Mucosa of rectum (tissue), 2 donors: Measurements from ENCODE around the gene STRN.
"Not testable (repeated sequence)": the region's sequence is repeated elsewhere in the genome, so short reads cannot be mapped to it uniquely, and the experiment has no call there.

Experiments
- H3K27ac ChIP-seq, 2 donors: one replicate each; pipeline ENCODE4 v1.7.0; 2013; ENCODE audit warnings: inconsistent platforms in 2 of 2, low read depth in 2 of 2, low read length in 2 of 2
- H3K27me3 ChIP-seq, 2 donors: one replicate each; pipeline ENCODE4 v1.7.0; 2013; ENCODE audit warnings: low read length in 2 of 2; ENCODE audit not compliant: control insufficient read depth in 2 of 2, insufficient read depth in 2 of 2
- H3K36me3 ChIP-seq, 2 donors: one replicate each; pipeline ENCODE4 v1.7.0; 2013; ENCODE audit warnings: low read length in 2 of 2; ENCODE audit not compliant: control insufficient read depth in 2 of 2, insufficient read depth in 2 of 2
- H3K4me1 ChIP-seq, 2 donors: one replicate each; pipeline ENCODE4 v1.7.0; 2013; ENCODE audit warnings: low read length in 2 of 2, mild to moderate bottlenecking in 1 of 2; ENCODE audit not compliant: control insufficient read depth in 2 of 2, insufficient read depth in 2 of 2
- H3K4me3 ChIP-seq, 2 donors: one replicate each; pipeline ENCODE4 v1.7.0; 2013; ENCODE audit warnings: low read length in 2 of 2
- H3K9ac ChIP-seq, 2 donors: one replicate each; pipeline ENCODE4 v1.7.0; 2013; ENCODE audit warnings: low read length in 2 of 2, low read depth in 1 of 2, mild to moderate bottlenecking in 1 of 2
- H3K9me3 ChIP-seq, 2 donors: one replicate each; pipeline ENCODE4 v1.7.0; 2013; ENCODE audit warnings: low read length in 2 of 2; ENCODE audit not compliant: control insufficient read depth in 2 of 2
- donor health status: healthy.
- donor health status: Normal muscosa, but diverticular disease.

STRN gene

DNA sequence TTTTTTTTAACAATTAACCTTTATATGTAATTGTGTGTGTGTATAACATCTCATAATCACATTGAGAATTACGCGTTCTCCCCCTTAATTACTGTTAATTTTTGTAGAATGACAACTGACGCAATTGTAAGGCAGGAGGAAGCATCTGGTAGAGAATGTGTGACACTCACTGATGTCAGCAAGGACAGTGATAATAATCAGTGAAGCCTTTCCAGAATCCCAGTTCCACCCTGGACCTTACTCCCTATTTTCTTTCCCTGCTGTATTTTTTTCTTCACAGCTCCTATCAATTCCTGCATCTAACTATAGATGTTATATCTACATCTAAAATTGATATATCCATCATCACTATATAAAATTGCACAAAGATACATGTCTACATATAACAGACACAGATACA is 16.1 kb upstream of the STRN start:
- Histone ChIP-seq H3K4me3 (no peak overlapping the region), H3K27ac (no peak overlapping the region), H3K9ac (no peak overlapping the region), H3K27me3 (no peaks in the 10 kb centered on the region), H3K9me3 (no peaks in the 10 kb centered on the region), H3K36me3 (peaks cover 4 to 6% of the 10 kb centered on the region in 2 donors), H3K4me1 (peaks cover 2 to 14% of the 10 kb centered on the region in 2 donors)

DNA sequence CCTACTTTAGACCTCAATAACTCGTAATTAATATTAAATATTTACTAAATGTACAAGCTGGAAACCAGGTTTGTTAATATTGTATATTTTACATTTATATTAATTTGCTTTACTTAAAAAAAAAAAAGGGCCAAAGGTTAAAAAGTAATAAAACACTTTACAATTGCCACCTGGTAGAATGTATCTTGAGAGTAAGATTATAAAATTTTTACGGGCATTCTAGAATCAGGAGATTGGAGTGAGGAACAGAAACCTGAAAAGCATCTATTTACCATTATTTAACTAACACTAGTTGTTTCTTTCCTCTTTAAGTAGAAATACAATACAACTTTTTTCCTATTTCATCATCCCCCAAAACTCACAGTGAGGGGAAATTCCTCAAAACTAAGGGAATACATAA is 15.6 kb upstream of the STRN start:
- no peaks in the 10 kb centered on the region for H3K9me3 ChIP-seq
- H3K4me3 ChIP-seq, result no peak overlapping the region
- H3K4me1 ChIP-seq, result peaks cover 2 to 14% of the 10 kb centered on the region in 2 donors
- H3K27me3 ChIP-seq, result no peaks in the 10 kb centered on the region
- H3K36me3 ChIP-seq, result peaks cover 4% of the 10 kb centered on the region in 2 donors
- no peak overlapping the region for H3K9ac ChIP-seq
- H3K27ac ChIP-seq, result no peak overlapping the region

DNA sequence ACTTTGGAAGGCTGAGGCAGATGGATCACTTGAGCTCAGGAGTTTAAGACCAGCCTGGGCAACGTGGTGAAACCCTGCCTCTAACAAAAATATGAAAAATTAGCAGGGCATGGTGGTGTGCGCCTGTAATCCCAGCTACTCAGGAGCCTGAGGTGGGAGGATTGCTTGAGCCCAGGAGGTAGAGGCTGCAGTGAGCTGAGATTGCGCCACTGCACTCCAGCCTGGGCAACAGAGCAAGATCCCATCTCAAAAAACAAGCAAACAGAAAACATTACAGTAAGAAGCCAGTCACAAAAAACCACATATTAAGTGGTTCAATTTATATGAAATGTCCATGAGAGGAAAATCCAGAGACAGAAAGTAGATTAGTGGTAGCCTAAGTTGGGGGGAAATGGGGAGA is 12.7 kb upstream of the STRN start:
- H3K27ac ChIP-seq, H3K27me3 ChIP-seq, H3K36me3 ChIP-seq, H3K9me3 ChIP-seq, H3K9ac ChIP-seq, H3K4me3 ChIP-seq: not testable (repeated sequence)
- peaks cover 2 to 14% of the 10 kb centered on the region in 2 donors for H3K4me1 ChIP-seq

DNA sequence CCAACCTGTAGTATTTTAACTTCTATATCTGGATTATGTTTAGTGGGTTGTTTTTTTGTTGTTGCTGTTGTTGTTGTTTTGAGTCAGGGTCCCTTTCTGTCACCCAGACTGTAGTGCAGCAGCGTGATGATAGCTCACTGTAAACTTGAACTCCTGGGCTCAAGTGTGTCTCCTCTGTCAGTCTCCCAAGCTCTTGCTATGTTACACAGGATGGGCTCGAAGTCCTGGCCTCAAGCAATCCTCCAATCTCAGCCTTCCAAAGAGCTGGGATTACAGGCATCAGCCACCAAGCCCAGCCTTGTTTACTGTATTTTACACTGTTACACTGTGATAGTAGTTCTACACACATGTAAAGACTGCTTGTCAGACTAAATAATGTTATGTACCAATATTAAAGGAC is 9.7 kb upstream of the STRN start:
- no peak overlapping the region for H3K9ac ChIP-seq
- no peaks in the 10 kb centered on the region for H3K27me3 ChIP-seq
- H3K4me1 ChIP-seq, result no peaks in the 10 kb centered on the region
- peaks cover 0 to 4% of the 10 kb centered on the region in 2 donors for H3K36me3 ChIP-seq
- no peak overlapping the region for H3K4me3 ChIP-seq
- H3K27ac ChIP-seq, result no peak overlapping the region
- H3K9me3 ChIP-seq, result no peaks in the 10 kb centered on the region

DNA sequence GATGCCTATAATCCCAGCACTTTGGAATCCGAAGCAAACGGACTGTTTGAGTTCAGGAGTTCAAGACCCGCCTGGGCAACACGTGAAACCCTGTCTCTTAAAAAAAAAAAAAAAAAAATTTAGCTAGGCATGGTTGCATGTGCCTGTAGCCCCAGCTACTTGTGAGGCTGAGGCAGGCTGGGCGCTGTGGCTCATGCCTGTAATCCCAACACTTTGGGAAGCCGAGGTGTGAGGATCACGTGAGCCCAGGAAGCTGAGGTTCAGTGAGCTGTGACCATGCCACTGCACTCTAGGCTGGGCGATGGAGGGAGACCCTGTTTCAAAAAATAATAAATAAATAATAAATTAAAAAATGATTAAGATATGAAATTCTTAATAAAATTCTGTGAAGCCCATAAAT is 9.0 kb upstream of the STRN start:
- no peak overlapping the region for H3K4me3 ChIP-seq
- no peak overlapping the region for H3K9ac ChIP-seq
- H3K27ac ChIP-seq, result no peak overlapping the region

DNA sequence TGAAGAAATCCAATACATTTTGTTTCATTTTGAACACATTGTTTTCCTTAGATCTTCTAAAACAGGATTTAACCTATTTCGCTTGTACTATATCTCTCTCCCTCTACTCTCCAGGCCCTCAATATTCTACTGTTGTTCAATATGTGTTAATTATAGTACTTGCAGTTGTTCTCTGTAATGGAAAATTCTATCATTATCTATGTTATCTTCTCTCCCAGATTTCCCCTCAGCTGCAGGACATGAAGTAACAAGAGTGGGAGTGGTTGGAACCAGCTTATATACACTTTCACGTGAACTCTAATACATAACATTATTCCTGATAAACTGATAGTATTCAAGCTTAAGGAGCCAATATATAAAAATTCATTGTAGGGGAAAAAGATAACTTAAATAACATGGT is 7.0 kb upstream of the STRN start:
- Histone ChIP-seq H3K27ac (no peak overlapping the region), H3K36me3 (no peaks in the 10 kb centered on the region), H3K9ac (no peak overlapping the region), H3K9me3 (no peaks in the 10 kb centered on the region), H3K4me1 (peaks cover 1 to 3% of the 10 kb centered on the region in 2 donors), H3K4me3 (no peak overlapping the region), H3K27me3 (no peaks in the 10 kb centered on the region)

More for the DNA sequence above, 9.0 kb upstream of the STRN start:
- no peaks in the 10 kb centered on the region for H3K4me1 ChIP-seq
- H3K9me3 ChIP-seq, result no peaks in the 10 kb centered on the region
- H3K36me3 ChIP-seq, result peaks cover 0 to 1% of the 10 kb centered on the region in 2 donors
- no peaks in the 10 kb centered on the region for H3K27me3 ChIP-seq

DNA sequence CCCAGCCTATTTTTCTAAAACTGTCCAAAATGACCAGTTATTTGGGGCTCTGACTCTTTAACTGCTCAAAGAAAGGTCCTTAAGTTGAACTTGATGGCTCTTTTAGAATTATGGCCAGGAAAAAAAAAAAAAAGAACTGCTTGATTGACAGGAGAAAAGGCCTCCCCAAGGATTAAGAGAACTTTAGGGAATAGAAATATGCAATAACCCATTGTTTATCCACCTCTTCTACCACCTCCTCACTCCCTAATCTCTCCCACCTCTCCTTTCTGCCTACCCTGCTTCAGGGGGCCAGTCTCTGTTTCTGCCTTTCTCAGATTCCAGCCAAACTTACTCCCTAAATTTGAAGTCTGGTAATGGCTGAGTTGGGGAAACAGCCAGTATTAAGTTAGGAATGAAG is 5.7 kb upstream of the STRN start:
- H3K9ac ChIP-seq, result no peak overlapping the region
- H3K36me3 ChIP-seq, result no peaks in the 10 kb centered on the region
- H3K4me1 ChIP-seq, result peaks cover 7 to 14% of the 10 kb centered on the region in 2 donors
- H3K9me3 ChIP-seq, result no peaks in the 10 kb centered on the region
- no peak overlapping the region for H3K4me3 ChIP-seq
- no peak overlapping the region for H3K27ac ChIP-seq
- no peaks in the 10 kb centered on the region for H3K27me3 ChIP-seq

DNA sequence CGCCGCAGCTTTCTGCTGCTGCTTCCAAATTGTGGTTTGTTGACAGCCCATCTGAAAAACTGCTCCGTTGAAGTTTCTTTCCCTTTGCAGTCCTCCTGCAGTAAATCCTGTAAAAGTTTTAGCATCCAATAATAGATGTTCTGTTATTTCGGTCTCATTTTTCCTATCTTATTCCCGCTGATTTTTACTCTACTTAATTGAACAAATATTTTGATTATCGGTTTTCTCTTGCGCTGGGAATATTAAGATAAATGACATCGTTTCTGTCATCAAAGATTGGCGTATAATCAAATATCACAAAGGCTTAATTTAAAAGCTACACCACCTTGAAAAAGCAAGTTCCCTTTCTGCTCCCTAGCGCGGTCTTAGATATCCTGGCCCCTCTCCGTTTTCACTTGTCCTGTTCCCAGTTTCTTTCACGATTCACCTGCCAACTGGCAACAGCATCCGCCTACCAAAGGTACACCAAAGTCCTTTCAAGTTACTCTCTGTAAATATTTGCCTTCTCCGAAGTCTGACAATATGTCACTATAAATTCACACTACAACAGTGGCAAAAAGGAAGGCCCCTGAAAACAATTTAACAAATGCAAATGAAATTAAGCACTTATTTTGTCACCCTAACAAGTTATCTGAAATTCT is 1.0 kb upstream of the STRN start:
- peak overlapping the region; percentile 95 to 97 for H3K9ac ChIP-seq
- peaks cover 15 to 27% of the 10 kb centered on the region in 2 donors for H3K4me1 ChIP-seq
- H3K36me3 ChIP-seq, result no peaks in the 10 kb centered on the region
- H3K27ac ChIP-seq, result peak overlapping the region; percentile 97 to 98
- H3K27me3 ChIP-seq, result no peaks in the 10 kb centered on the region
- H3K4me3 ChIP-seq, result peak overlapping the region; percentile 91 to 95
- H3K9me3 ChIP-seq, result no peaks in the 10 kb centered on the region

DNA sequence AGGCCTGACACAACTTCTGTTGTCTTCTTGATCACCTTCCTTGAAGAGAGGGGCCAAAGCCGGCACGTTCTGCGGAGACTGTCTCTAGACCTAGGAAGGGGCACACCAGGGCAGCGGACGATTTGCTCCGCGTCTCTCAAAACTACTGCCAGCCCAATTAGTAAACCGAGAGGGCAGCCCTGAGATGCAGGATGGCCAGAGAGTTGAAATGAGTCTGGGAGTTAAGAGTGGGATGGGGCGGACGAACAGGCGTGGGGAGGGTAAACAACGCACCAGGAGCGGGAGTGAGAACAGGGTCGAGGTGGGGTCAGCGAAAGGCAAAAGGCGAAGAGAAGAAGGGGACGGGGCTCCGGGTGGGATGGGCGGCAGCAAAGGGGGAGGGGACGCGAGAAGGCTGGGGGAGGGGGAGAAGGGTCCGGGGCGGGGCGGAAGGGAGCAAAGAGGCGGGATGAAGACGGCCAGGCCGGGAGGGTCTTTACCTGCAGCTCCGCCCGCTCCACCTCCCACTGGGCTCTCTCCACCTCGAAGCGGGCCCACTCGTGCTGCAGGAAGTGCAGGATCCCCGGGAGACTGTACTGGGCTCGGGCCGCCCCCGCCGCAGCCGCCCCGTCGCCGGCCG is 476 bp downstream of the STRN start:
- Histone ChIP-seq H3K9me3 (no peaks in the 10 kb centered on the region), H3K4me1 (peaks cover 15 to 27% of the 10 kb centered on the region in 2 donors), H3K9ac (peak overlapping the region; percentile 77 to 86), H3K27me3 (no peaks in the 10 kb centered on the region), H3K4me3 (peak overlapping the region; percentile 89 to 92), H3K36me3 (no peaks in the 10 kb centered on the region), H3K27ac (peak overlapping the region; percentile 86 to 88)

DNA sequence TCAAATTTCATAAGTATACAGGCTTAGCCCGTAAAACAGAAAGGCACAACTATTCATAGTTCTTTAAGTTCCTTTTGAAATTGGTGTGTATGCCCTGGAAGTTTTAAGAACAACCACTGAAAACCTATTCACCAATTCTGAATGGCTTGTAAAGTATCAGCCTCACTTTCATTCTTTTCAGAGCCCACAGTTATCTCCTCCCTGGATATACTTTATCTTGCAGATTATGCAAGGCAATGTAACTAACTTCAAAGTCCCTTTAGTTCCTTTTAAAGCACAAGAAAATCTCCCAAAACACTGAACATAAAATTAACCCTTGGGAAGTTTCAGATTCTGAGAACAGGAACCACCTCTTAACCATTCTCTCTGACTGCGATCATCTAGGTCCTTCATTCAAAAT is 1.1 kb downstream of the STRN start:
- Histone ChIP-seq H3K9me3 (no peaks in the 10 kb centered on the region), H3K27ac (peak overlapping the region; percentile 86 to 88), H3K9ac (peak overlapping the region; percentile 77 to 86), H3K4me3 (peak overlapping the region; percentile 89 to 92), H3K4me1 (peaks cover 15 to 27% of the 10 kb centered on the region in 2 donors), H3K27me3 (no peaks in the 10 kb centered on the region), H3K36me3 (no peaks in the 10 kb centered on the region)
